Measurements from ENCODE around the gene MAPKAPK2. TPM values are rescaled to one million over a fixed set of nuclear protein-coding genes. Genes with fewer than 3 reads are reported as not detected.
A peak's percentile ranks its signal among the peaks of the same experiment; 100 is the strongest.

The MAPKAPK2 gene
- total RNA-seq, 1 donor from 2014 or later, result 51.1 TPM

- Histone ChIP-seq H3K27ac (no peak overlapping the region), H3K27me3 (no peaks in the 10 kb centered on the region), H3K4me3 (no peak overlapping the region), H3K36me3 (no peaks in the 10 kb centered on the region), H3K9me3 (no peaks in the 10 kb centered on the region), H3K4me1 (peaks cover 11% of the 10 kb centered on the region)
- TF ChIP-seq POLR2AphosphoS5 (IDR thresholded peaks at IDR 0.05; ENCODE audit: insufficient read depth in 1 of 2, low read depth in 1 of 2) (peak in 1 of 2 donors; percentile 34), POLR2A (IDR thresholded peaks at IDR 0.05) (no peak), CTCF (IDR thresholded peaks at IDR 0.05) (peak; percentile 59 to 94 (median 85))
- no peak for DNase-seq (ENCODE audit: extremely low spot score in 2 of 2)
- intact Hi-C loops (cut with DNase I), result no loop called here
Measured at GRCh38 chr1:206663832-206664652, 20.7 kb upstream of the MAPKAPK2 start.

GRCh38 chr1:206664740-206665139, 20.0 kb upstream of the MAPKAPK2 start:
- no peaks in the 10 kb centered on the region for H3K9me3 ChIP-seq
- H3K27ac ChIP-seq, result no peak overlapping the region
- no peak for DNase-seq (ENCODE audit: extremely low spot score in 2 of 2)
- intact Hi-C loops (cut with DNase I), result no loop called here
- H3K4me3 ChIP-seq, result no peak overlapping the region
- peaks cover 11% of the 10 kb centered on the region for H3K4me1 ChIP-seq
- H3K27me3 ChIP-seq, result no peaks in the 10 kb centered on the region
- H3K36me3 ChIP-seq, result no peaks in the 10 kb centered on the region
- TF ChIP-seq POLR2A (IDR thresholded peaks at IDR 0.05) (no peak), POLR2AphosphoS5 (IDR thresholded peaks at IDR 0.05; ENCODE audit: insufficient read depth in 1 of 2, low read depth in 1 of 2) (no peak), CTCF (IDR thresholded peaks at IDR 0.05) (no peak)

GRCh38 chr1:206666031-206666561, 18.6 kb upstream of the MAPKAPK2 start:
- Histone ChIP-seq H3K36me3 (no peaks in the 10 kb centered on the region), H3K27ac (no peak overlapping the region), H3K27me3 (no peaks in the 10 kb centered on the region), H3K9me3 (no peaks in the 10 kb centered on the region), H3K4me3 (no peak overlapping the region), H3K4me1 (peaks cover 11% of the 10 kb centered on the region)
- no peak for DNase-seq (ENCODE audit: extremely low spot score in 2 of 2)
- TF ChIP-seq POLR2A (IDR thresholded peaks at IDR 0.05) (no peak), CTCF (IDR thresholded peaks at IDR 0.05) (no peak), POLR2AphosphoS5 (IDR thresholded peaks at IDR 0.05; ENCODE audit: insufficient read depth in 1 of 2, low read depth in 1 of 2) (no peak)
- intact Hi-C loops (cut with DNase I), result no loop called here

GRCh38 chr1:206666954-206667665, 17.6 kb upstream of the MAPKAPK2 start:
- H3K4me3 ChIP-seq, result no peak overlapping the region
- TF ChIP-seq CTCF (IDR thresholded peaks at IDR 0.05) (no peak), POLR2A (IDR thresholded peaks at IDR 0.05) (no peak), POLR2AphosphoS5 (IDR thresholded peaks at IDR 0.05; ENCODE audit: insufficient read depth in 1 of 2, low read depth in 1 of 2) (no peak)
- H3K27ac ChIP-seq, result no peak overlapping the region
- H3K9me3 ChIP-seq, result no peaks in the 10 kb centered on the region
- peaks cover 12% of the 10 kb centered on the region for H3K4me1 ChIP-seq
- no peak for DNase-seq (ENCODE audit: extremely low spot score in 2 of 2)
- H3K27me3 ChIP-seq, result no peaks in the 10 kb centered on the region
- intact Hi-C loops (cut with DNase I), result no loop called here
- no peaks in the 10 kb centered on the region for H3K36me3 ChIP-seq
